Sigmoid colon (tissue), 4 donors: Measurements from ENCODE around the gene TNFSF9.

Experiments used
- EP300 ChIP-seq, 4 donors: sonication (generic); formaldehyde crosslinking; IDR thresholded peaks; one replicate each; pipeline ENCODE4 v1.6.1; 2017; ENCODE audit warnings: antibody characterized with exemption in 4 of 4
- POLR2A ChIP-seq, 2 donors: fragments of 450-650 bp; IDR thresholded peaks; one replicate each; pipeline ENCODE4 v1.6.1; 2016; ENCODE audit warnings: antibody characterized with exemption in 2 of 2, mild to moderate bottlenecking in 2 of 2, moderate library complexity in 2 of 2
- POLR2AphosphoS5 ChIP-seq, 4 donors: sonication (generic); formaldehyde crosslinking; IDR thresholded peaks; one replicate each; pipeline ENCODE4 v1.6.1; 2017; ENCODE audit warnings: antibody characterized with exemption in 4 of 4
- TF ChIP-seq, protein P1 (sequence below), 4 experiments: fragments of 450-650 bp in 3 of 4; fragments of 200-600 bp in 1 of 4; IDR thresholded peaks; one replicate each; pipeline ENCODE4 v1.5.1; 2016 to 2019; ENCODE audit warnings: antibody characterized with exemption in 4 of 4, mild to moderate bottlenecking in 3 of 4, moderate library complexity in 2 of 4

- no peak for TF ChIP-seq POLR2A (IDR thresholded peaks at IDR 0.05)
- TF ChIP-seq, protein P1, sequence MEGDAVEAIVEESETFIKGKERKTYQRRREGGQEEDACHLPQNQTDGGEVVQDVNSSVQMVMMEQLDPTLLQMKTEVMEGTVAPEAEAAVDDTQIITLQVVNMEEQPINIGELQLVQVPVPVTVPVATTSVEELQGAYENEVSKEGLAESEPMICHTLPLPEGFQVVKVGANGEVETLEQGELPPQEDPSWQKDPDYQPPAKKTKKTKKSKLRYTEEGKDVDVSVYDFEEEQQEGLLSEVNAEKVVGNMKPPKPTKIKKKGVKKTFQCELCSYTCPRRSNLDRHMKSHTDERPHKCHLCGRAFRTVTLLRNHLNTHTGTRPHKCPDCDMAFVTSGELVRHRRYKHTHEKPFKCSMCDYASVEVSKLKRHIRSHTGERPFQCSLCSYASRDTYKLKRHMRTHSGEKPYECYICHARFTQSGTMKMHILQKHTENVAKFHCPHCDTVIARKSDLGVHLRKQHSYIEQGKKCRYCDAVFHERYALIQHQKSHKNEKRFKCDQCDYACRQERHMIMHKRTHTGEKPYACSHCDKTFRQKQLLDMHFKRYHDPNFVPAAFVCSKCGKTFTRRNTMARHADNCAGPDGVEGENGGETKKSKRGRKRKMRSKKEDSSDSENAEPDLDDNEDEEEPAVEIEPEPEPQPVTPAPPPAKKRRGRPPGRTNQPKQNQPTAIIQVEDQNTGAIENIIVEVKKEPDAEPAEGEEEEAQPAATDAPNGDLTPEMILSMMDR (IDR thresholded peaks at IDR 0.05) = no peak
- no peak for TF ChIP-seq POLR2AphosphoS5 (IDR thresholded peaks at IDR 0.05)
- TF ChIP-seq EP300 (IDR thresholded peaks at IDR 0.05) = no peak
Observed at GRCh38 chr19:6519289-6519688, 11.5 kb upstream of the TNFSF9 start.
